Neural progenitor cell (in vitro differentiated cells): Measurements from ENCODE around the gene TRIP12. TPM values are rescaled to one million over a fixed set of nuclear protein-coding genes. Genes with fewer than 3 reads are reported as not detected.
"Not testable (repeated sequence)": the region's sequence is repeated elsewhere in the genome, so short reads cannot be mapped to it uniquely, and the experiment has no call there.

Experiments used
- DNase-seq: peaks from one replicate; pipeline ENCODE4 v3.0.0-alpha.2; 2016; ENCODE audit warnings: low spot score
- H2AFZ ChIP-seq: fragments of 200-600 bp; sonication (generic); replicated peaks from 2 replicates; pipeline ENCODE4 v1.6.1; 2016; ENCODE audit warnings: antibody characterized with exemption
- H3F3A ChIP-seq: fragments of 200-600 bp; sonication (generic); 2 replicates; pipeline ENCODE4 v1.6.1; 2016; ENCODE audit warnings: antibody characterized with exemption, low read depth
- H3K27ac ChIP-seq: fragments of 200-600 bp; sonication (generic); 2 replicates; pipeline ENCODE4 v1.5.1; 2016; ENCODE audit warnings: mild to moderate bottlenecking
- H3K27me3 ChIP-seq: fragments of 200-600 bp; sonication (generic); 2 replicates; pipeline ENCODE4 v1.6.1; 2016; ENCODE audit warnings: mild to moderate bottlenecking, moderate library complexity
- H3K36me3 ChIP-seq: fragments of 200-600 bp; sonication (generic); 2 replicates; pipeline ENCODE4 v1.5.1; 2016
- H3K4me1 ChIP-seq: fragments of 200-600 bp; sonication (generic); 2 replicates; pipeline ENCODE4 v1.6.1; 2016; ENCODE audit warnings: mixed run types
- H3K4me2 ChIP-seq: fragments of 200-600 bp; sonication (generic); 2 replicates; pipeline ENCODE4 v1.6.1; 2016
- H3K4me3 ChIP-seq: fragments of 200-600 bp; sonication (generic); 2 replicates; pipeline ENCODE4 v1.5.1; 2016
- H3K79me2 ChIP-seq: fragments of 200-600 bp; sonication (generic); 2 replicates; pipeline ENCODE4 v1.6.1; 2016; ENCODE audit warnings: low read depth
- H3K9ac ChIP-seq: fragments of 200-600 bp; sonication (generic); 2 replicates; pipeline ENCODE4 v1.6.1; 2016
- H3K9me3 ChIP-seq: fragments of 200-600 bp; sonication (generic); 2 replicates; pipeline ENCODE4 v1.5.1; 2016; ENCODE audit warnings: low read depth
- H4K20me1 ChIP-seq: fragments of 200-600 bp; sonication (generic); 2 replicates; pipeline ENCODE4 v1.6.1; 2016; ENCODE audit warnings: low read depth
- H3K27ac Mint-ChIP-seq: 3 replicates; pipeline ENCODE4 v1.8.0; 2021; ENCODE audit warnings: mixed read lengths
- H3K27me3 Mint-ChIP-seq: 2 replicates; pipeline ENCODE4 v1.8.0; 2022; ENCODE audit warnings: low read depth, mild to moderate bottlenecking, inconsistent platforms, moderate library complexity, mixed read lengths; ENCODE audit not compliant: insufficient read depth
- H3K36me3 Mint-ChIP-seq: 3 replicates; pipeline ENCODE4 v1.8.0; 2021; ENCODE audit warnings: mixed read lengths
- H3K4me1 Mint-ChIP-seq: 3 replicates; pipeline ENCODE4 v1.8.0; 2021; ENCODE audit warnings: mixed read lengths
- H3K4me3 Mint-ChIP-seq: 3 replicates; pipeline ENCODE4 v1.8.0; 2021; ENCODE audit warnings: mild to moderate bottlenecking, moderate library complexity, mixed read lengths
- H3K9me3 Mint-ChIP-seq: 3 replicates; pipeline ENCODE4 v1.8.0; 2020; ENCODE audit warnings: mixed read lengths
- EZH2 ChIP-seq: fragments of 200-600 bp; sonication (generic); IDR thresholded peaks from 2 replicates; pipeline ENCODE4 v1.6.1; 2017; ENCODE audit warnings: antibody characterized with exemption, mild to moderate bottlenecking, moderate library complexity
- EZH2phosphoT487 ChIP-seq: fragments of 200-600 bp; sonication (generic); IDR thresholded peaks from 2 replicates; pipeline ENCODE4 v1.6.1; 2017; ENCODE audit warnings: antibody characterized with exemption
- total RNA-seq: library from RNA; depleted of rRNA; stranded (reverse); fragments of >200 nt; gene quantifications from 2 replicates; pipeline ENCODE4 v1.2.3, GENCODE V29; 2015; ENCODE audit warnings: low replicate concordance
- TF ChIP-seq, protein P1 (sequence below): fragments of 200-600 bp; sonication (generic); IDR thresholded peaks from 2 replicates; pipeline ENCODE4 v1.5.1; 2017; ENCODE audit warnings: antibody characterized with exemption, mild to moderate bottlenecking

Gene TRIP12
- total RNA-seq, 1 donor from 2014 or later: 157 TPM

DNA sequence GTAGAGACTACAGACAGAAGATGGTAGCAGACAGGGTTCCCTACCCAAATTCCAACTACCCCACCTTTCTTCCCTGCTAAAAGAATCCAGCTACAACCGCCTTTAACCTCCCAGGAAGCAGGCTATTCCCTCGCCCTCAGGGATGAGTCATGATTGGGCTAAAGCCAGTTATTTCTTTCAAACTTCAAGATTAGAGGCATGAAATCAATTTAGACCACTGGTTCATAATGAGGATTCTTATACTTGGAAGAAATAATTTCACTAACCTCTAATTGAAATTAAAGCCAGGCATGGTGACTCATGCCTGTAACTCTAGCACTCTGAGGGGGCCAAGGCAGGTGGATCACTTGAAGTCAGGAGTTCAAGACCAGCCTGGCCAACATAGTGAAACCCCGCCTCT lies 20.0 kb downstream of the TRIP12 start:
- peaks cover 5% of the 10 kb centered on the region for H3K4me1 Mint-ChIP-seq
- Histone ChIP-seq H3K4me1 (peaks cover 5% of the 10 kb centered on the region), H3K4me2 (no peak overlapping the region), H4K20me1 (peaks cover 97% of the 10 kb centered on the region), H3K36me3 (no peaks in the 10 kb centered on the region), H3K27me3 (no peaks in the 10 kb centered on the region), H3K4me3 (no peak overlapping the region), H3F3A (peaks cover 3% of the 10 kb centered on the region), H3K27ac (no peak overlapping the region), H3K9me3 (no peaks in the 10 kb centered on the region), H3K9ac (no peak overlapping the region), H3K79me2 (peaks cover 100% of the 10 kb centered on the region), H2AFZ (no peak overlapping the region)
- H3K27me3 Mint-ChIP-seq: no peaks in the 10 kb centered on the region
- no peaks in the 10 kb centered on the region for H3K9me3 Mint-ChIP-seq
- H3K4me3 Mint-ChIP-seq: no peak overlapping the region
- TF ChIP-seq EZH2phosphoT487 (no peak), EZH2 (no peak)
- TF ChIP-seq, protein P1, sequence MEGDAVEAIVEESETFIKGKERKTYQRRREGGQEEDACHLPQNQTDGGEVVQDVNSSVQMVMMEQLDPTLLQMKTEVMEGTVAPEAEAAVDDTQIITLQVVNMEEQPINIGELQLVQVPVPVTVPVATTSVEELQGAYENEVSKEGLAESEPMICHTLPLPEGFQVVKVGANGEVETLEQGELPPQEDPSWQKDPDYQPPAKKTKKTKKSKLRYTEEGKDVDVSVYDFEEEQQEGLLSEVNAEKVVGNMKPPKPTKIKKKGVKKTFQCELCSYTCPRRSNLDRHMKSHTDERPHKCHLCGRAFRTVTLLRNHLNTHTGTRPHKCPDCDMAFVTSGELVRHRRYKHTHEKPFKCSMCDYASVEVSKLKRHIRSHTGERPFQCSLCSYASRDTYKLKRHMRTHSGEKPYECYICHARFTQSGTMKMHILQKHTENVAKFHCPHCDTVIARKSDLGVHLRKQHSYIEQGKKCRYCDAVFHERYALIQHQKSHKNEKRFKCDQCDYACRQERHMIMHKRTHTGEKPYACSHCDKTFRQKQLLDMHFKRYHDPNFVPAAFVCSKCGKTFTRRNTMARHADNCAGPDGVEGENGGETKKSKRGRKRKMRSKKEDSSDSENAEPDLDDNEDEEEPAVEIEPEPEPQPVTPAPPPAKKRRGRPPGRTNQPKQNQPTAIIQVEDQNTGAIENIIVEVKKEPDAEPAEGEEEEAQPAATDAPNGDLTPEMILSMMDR: no peak
- H3K27ac Mint-ChIP-seq: no peak overlapping the region
- H3K36me3 Mint-ChIP-seq: peaks cover 6% of the 10 kb centered on the region
- DNase-seq: no peak

DNA sequence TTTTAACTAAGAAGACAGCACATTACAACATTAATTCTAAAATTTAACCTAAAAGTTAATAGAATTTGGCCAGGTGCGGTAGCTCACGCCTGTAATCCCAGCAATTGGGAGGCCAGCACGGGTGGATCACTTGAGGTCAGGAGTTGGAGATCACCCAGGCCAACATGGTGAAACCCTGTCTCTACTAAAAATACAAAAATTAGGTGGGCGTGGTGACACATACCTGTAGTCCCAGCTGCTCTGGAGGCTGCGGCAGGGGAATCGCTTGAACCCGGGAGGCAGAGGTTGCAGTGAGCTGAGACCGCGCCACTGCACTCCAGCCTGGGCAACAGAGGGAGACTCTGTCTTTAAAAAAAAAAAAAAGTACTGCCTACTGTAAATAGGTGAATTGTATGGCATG lies 21.3 kb downstream of the TRIP12 start:
- peaks cover 94% of the 10 kb centered on the region for H4K20me1 ChIP-seq
- not testable (repeated sequence) for H3K4me2 ChIP-seq, H3K4me3 ChIP-seq, H3K36me3 ChIP-seq, H3K4me3 Mint-ChIP-seq, H3K9me3 Mint-ChIP-seq, H3K9me3 ChIP-seq, H3K27ac ChIP-seq, H3K9ac ChIP-seq, H3K27me3 ChIP-seq, H3K27ac Mint-ChIP-seq, H3K27me3 Mint-ChIP-seq, DNase-seq, H3K36me3 Mint-ChIP-seq, H3K4me1 ChIP-seq, H3K4me1 Mint-ChIP-seq, H3F3A ChIP-seq, H2AFZ ChIP-seq
- peaks cover 100% of the 10 kb centered on the region for H3K79me2 ChIP-seq

DNA sequence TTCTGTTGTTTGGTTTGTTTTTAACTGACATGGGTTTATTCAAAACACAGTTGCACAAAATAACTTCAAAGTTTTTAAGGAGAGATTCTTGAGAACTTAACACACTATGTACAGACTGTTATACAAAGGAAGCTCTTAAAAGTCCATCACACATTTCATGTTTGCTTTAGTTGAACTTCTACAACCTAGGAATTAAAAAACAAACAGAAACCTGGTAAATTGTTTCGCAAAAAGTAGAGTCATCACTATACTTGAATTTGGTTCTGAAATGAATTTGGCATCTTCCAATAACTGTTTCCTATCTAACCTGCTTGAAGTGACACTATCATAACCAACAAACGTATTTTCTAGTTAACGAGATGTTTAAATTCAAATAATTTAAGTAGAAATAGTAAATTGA lies 21.8 kb downstream of the TRIP12 start:
- DNase-seq: no peak
- no peaks in the 10 kb centered on the region for H3K27me3 Mint-ChIP-seq
- H3K4me3 Mint-ChIP-seq: no peak overlapping the region
- Histone ChIP-seq H3K9me3 (no peaks in the 10 kb centered on the region), H3K27me3 (no peaks in the 10 kb centered on the region), H3F3A (peaks cover 3% of the 10 kb centered on the region), H2AFZ (no peak overlapping the region), H3K79me2 (peaks cover 100% of the 10 kb centered on the region), H4K20me1 (peaks cover 94% of the 10 kb centered on the region), H3K4me2 (no peak overlapping the region), H3K27ac (no peak overlapping the region), H3K36me3 (no peaks in the 10 kb centered on the region), H3K4me3 (no peak overlapping the region), H3K4me1 (peaks cover 5% of the 10 kb centered on the region), H3K9ac (no peak overlapping the region)
- H3K4me1 Mint-ChIP-seq: peaks cover 5% of the 10 kb centered on the region
- TF ChIP-seq EZH2 (no peak), EZH2phosphoT487 (no peak)
- no peaks in the 10 kb centered on the region for H3K9me3 Mint-ChIP-seq
- no peak overlapping the region for H3K27ac Mint-ChIP-seq
- peaks cover 6% of the 10 kb centered on the region for H3K36me3 Mint-ChIP-seq

DNA sequence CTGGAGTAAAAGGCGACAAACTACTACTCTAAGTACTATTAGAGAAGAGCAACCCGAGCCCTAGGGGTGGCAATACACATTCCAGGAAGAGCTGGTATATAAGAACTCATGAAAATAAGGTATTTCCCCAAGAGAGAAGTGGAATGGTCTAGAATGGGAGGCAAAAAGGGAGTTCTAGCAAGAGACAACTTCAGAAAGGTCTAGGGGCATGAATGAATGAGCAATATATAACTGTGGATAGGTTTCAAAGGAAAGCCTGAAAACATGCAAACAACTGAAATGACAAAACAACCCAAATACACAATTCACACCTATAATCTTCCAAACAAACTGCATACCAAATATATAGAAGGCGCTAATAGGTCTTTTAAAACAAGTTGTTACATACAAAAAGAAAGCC lies 22.2 kb downstream of the TRIP12 start:
- peaks cover 94% of the 10 kb centered on the region for H4K20me1 ChIP-seq
- no peaks in the 10 kb centered on the region for H3K27me3 ChIP-seq
- H3K27ac ChIP-seq: no peak overlapping the region
- H3K4me1 ChIP-seq: peaks cover 5% of the 10 kb centered on the region
- TF ChIP-seq, protein P1: no peak
- TF ChIP-seq EZH2 (no peak), EZH2phosphoT487 (no peak)
- H2AFZ ChIP-seq: no peak overlapping the region
- Mint-ChIP-seq H3K27ac (no peak overlapping the region), H3K27me3 (no peaks in the 10 kb centered on the region), H3K4me3 (no peak overlapping the region), H3K9me3 (no peaks in the 10 kb centered on the region), H3K4me1 (peaks cover 5% of the 10 kb centered on the region), H3K36me3 (peaks cover 6% of the 10 kb centered on the region)
- peaks cover 100% of the 10 kb centered on the region for H3K79me2 ChIP-seq
- H3K9me3 ChIP-seq: no peaks in the 10 kb centered on the region
- DNase-seq: no peak
- H3F3A ChIP-seq: peaks cover 3% of the 10 kb centered on the region
- no peaks in the 10 kb centered on the region for H3K36me3 ChIP-seq
- H3K9ac ChIP-seq: no peak overlapping the region
- H3K4me2 ChIP-seq: no peak overlapping the region
- H3K4me3 ChIP-seq: no peak overlapping the region
